ENCODE results near the gene OR4D5.

Gene OR4D5

DNA sequence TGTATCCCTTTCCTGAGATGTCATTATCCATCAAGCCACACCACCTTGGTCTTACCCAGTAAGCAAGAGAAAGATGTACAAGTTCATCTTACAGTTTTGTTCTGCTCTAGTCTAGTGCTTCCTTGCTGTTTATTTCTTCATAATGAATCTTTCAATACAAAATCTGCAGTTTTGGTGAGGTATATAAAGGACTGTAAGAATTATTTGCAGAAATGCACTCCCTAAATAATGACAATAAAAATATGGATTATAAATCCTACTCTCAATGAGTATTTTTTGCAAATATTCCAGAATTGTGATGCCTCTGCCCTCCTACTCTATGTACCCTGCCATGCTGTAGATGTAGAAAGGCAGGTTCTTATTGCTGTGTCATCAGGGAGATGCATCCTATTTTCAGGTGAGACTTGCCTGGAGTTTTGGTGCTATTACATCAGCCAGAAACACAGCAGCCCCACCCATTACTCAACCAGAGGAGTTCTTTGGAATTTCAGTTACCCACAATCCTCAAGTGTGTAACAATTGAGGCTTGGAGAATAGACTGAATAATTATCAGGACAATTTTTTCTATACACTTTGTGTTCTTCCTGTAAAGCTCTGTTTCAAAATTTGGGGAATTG lies 38.4 kb downstream of the OR4D5 start, which contains the start of gene OR10S1:
Gene OR10S1 (minus strand): TSS at position 51 of the 617 bp plus-strand sequence. CDS start 117 bp downstream, outside the sequence.
- no peak within 1 kb of the TSS for H3K4me3 Mint-ChIP-seq
- H3K27ac Mint-ChIP-seq, result no peak within 1 kb of the TSS
- H3K4me1 Mint-ChIP-seq (ENCODE audit: low read depth), result no peaks in the 10 kb centered on the region
- H3K36me3 Mint-ChIP-seq (ENCODE audit: low read depth), result no peaks in the 10 kb centered on the region
- intact Hi-C loops (cut with micrococcal nuclease), result no loop called here
- H3K27me3 Mint-ChIP-seq, result no peaks in the 10 kb centered on the region
- peaks cover 9% of the 10 kb centered on the region for H3K9me3 Mint-ChIP-seq

- Mint-ChIP-seq H3K36me3 (ENCODE audit: low read depth) (no peaks in the 10 kb centered on the region), H3K4me1 (ENCODE audit: low read depth) (no peaks in the 10 kb centered on the region), H3K27ac (no peak overlapping the region), H3K4me3 (no peak overlapping the region), H3K27me3 (no peaks in the 10 kb centered on the region), H3K9me3 (peaks cover 24% of the 10 kb centered on the region)
- intact Hi-C loops (cut with micrococcal nuclease), result no loop called here
Observed at GRCh38 chr11:123979311-123979710, 39.9 kb downstream of the OR4D5 start.
